IMR-90 (cell line): ENCODE measurements around the gene PHKB.
"Not testable (repeated sequence)": the region's sequence is repeated elsewhere in the genome, so short reads cannot be mapped to it uniquely, and the experiment has no call there.

Source experiments
- CTCF ChIP-seq: conservative IDR thresholded peaks from 2 replicates; pipeline ENCODE4 v1.5.1; 2012; ENCODE audit warnings: mild to moderate bottlenecking, low read depth, low read length, improper control_type of control experiment
- MAFK ChIP-seq: IDR thresholded peaks from 2 replicates; pipeline ENCODE4 v1.6.1; 2012; ENCODE audit warnings: low read depth, low read length, improper control_type of control experiment
- MAZ ChIP-seq: IDR thresholded peaks from 2 replicates; pipeline ENCODE4 v1.6.1; 2012; ENCODE audit warnings: low read depth, mild to moderate bottlenecking, low read length, improper control_type of control experiment, moderate library complexity, borderline replicate concordance
- POLR2A ChIP-seq: IDR thresholded peaks from 2 replicates; pipeline ENCODE4 v1.6.1; 2012; ENCODE audit warnings: mild to moderate bottlenecking, low read depth, low read length
- RFX5 ChIP-seq: IDR thresholded peaks from 2 replicates; pipeline ENCODE4 v1.8.0; 2012; ENCODE audit warnings: low read depth, mild to moderate bottlenecking, low read length, moderate library complexity

- TF ChIP-seq POLR2A, MAFK, CTCF, MAZ, RFX5: not testable (repeated sequence)
Measured at GRCh38 chr16:47442884-47443283, 18.2 kb upstream of the PHKB start.
